Osteoblast (primary cell): Measurements from ENCODE around the gene MRPL37. TPM values are rescaled to one million over a fixed set of nuclear protein-coding genes. Genes with fewer than 3 reads are reported as not detected.

Experiments used
- DNase-seq: peaks from one replicate; pipeline ENCODE4 v3.0.0; 2011; ENCODE audit warnings: low spot score, mixed read lengths; ENCODE audit not compliant: insufficient read length; ENCODE audit errors: missing footprints
- H2AFZ ChIP-seq: 2 replicates; pipeline ENCODE4 v1.6.0; 2011; ENCODE audit warnings: mild to moderate bottlenecking, low read length
- H3K27ac ChIP-seq: 2 replicates; pipeline ENCODE4 v1.5.1; 2011; ENCODE audit warnings: mild to moderate bottlenecking, low read depth, low read length, moderate library complexity
- H3K27me3 ChIP-seq: 2 replicates; pipeline ENCODE4 v1.6.0; 2012; ENCODE audit warnings: mild to moderate bottlenecking, control low read depth, inconsistent platforms, low read length, moderate library complexity; ENCODE audit not compliant: insufficient read depth
- H3K36me3 ChIP-seq: 2 replicates; pipeline ENCODE4 v1.5.1; 2011; ENCODE audit warnings: mild to moderate bottlenecking, low read length, control low read depth, moderate library complexity; ENCODE audit not compliant: insufficient read depth
- H3K4me1 ChIP-seq: 2 replicates; pipeline ENCODE4 v1.5.1; 2011; ENCODE audit warnings: mild to moderate bottlenecking, low read length, control low read depth, moderate library complexity; ENCODE audit not compliant: insufficient read depth
- H3K4me2 ChIP-seq: 2 replicates; pipeline ENCODE4 v1.6.0; 2011; ENCODE audit warnings: mild to moderate bottlenecking, low read length; ENCODE audit not compliant: insufficient read depth
- H3K4me3 ChIP-seq: fragments of 200-600 bp; sonication (generic); 3 replicates; pipeline ENCODE4 v1.5.1; 2012; ENCODE audit warnings: mild to moderate bottlenecking, low read length, inconsistent platforms; ENCODE audit not compliant: insufficient read depth
- H3K79me2 ChIP-seq: 2 replicates; pipeline ENCODE4 v1.6.0; 2012; ENCODE audit warnings: mild to moderate bottlenecking, low read length, control low read depth, inconsistent platforms; ENCODE audit not compliant: insufficient read depth
- H3K9me3 ChIP-seq: 2 replicates; pipeline ENCODE4 v1.5.1; 2011; ENCODE audit warnings: low read depth, low read length, control low read depth
- H4K20me1 ChIP-seq: 2 replicates; pipeline ENCODE4 v1.6.0; 2012; ENCODE audit warnings: mild to moderate bottlenecking, low read length, control low read depth; ENCODE audit not compliant: insufficient read depth
- CTCF ChIP-seq: IDR thresholded peaks from 2 replicates; pipeline ENCODE4 v1.5.1; 2011; ENCODE audit warnings: mild to moderate bottlenecking, low read depth, low read length, moderate library complexity; ENCODE audit errors: extremely low read depth
- total RNA-seq: library from RNA; depleted of rRNA; stranded (reverse); fragments of >200 nt; gene quantifications from 2 replicates; pipeline ENCODE4 v1.2.3, GENCODE V29; 2012

MRPL37 gene
- total RNA-seq, 1 donor, result 88.7 TPM

GRCh38 chr1:54193453-54193852 lies 6.5 kb upstream of the MRPL37 start:
- Histone ChIP-seq H3K9me3 (no peaks in the 10 kb centered on the region), H3K79me2 (no peaks in the 10 kb centered on the region), H2AFZ (no peak overlapping the region), H3K4me1 (no peaks in the 10 kb centered on the region), H3K27ac (no peak overlapping the region), H3K4me3 (no peak overlapping the region), H3K36me3 (no peaks in the 10 kb centered on the region), H4K20me1 (no peaks in the 10 kb centered on the region), H3K27me3 (no peaks in the 10 kb centered on the region), H3K4me2 (no peak overlapping the region)
- no peak for DNase-seq
- TF ChIP-seq CTCF, result no peak

- no peak for DNase-seq
- Histone ChIP-seq H3K27me3 (no peaks in the 10 kb centered on the region), H3K79me2 (peaks cover 47% of the 10 kb centered on the region), H4K20me1 (no peaks in the 10 kb centered on the region), H3K4me1 (peaks cover 20% of the 10 kb centered on the region), H3K4me2 (peak overlapping the region; percentile 99), H3K9me3 (no peaks in the 10 kb centered on the region), H3K4me3 (peak overlapping the region; percentile 93), H3K36me3 (peaks cover 7% of the 10 kb centered on the region), H3K27ac (peak overlapping the region; percentile 77), H2AFZ (peak overlapping the region; percentile 98)
- TF ChIP-seq CTCF, result no peak
These were observed 709 bp upstream of the MRPL37 start for GRCh38 chr1:54199151-54199764.

- no peak for TF ChIP-seq CTCF
- no peaks in the 10 kb centered on the region for H3K27me3 ChIP-seq
- DNase-seq, result no peak
- peak overlapping the region; percentile 93 for H3K4me3 ChIP-seq
- H3K4me2 ChIP-seq, result peak overlapping the region; percentile 99
- H3K9me3 ChIP-seq, result no peaks in the 10 kb centered on the region
- H3K4me1 ChIP-seq, result peaks cover 20% of the 10 kb centered on the region
- peak overlapping the region; percentile 98 for H2AFZ ChIP-seq
- peaks cover 19% of the 10 kb centered on the region for H3K36me3 ChIP-seq
- peak overlapping the region; percentile 77 for H3K27ac ChIP-seq
- peaks cover 57% of the 10 kb centered on the region for H3K79me2 ChIP-seq
- no peaks in the 10 kb centered on the region for H4K20me1 ChIP-seq
These were observed 591 bp downstream of the MRPL37 start for GRCh38 chr1:54200519-54200997.

GRCh38 chr1:54204199-54204598 lies 4.2 kb downstream of the MRPL37 start:
- peaks cover 61% of the 10 kb centered on the region for H3K79me2 ChIP-seq
- H4K20me1 ChIP-seq, result peaks cover 9% of the 10 kb centered on the region
- no peak for TF ChIP-seq CTCF
- H2AFZ ChIP-seq, result no peak overlapping the region
- no peaks in the 10 kb centered on the region for H3K9me3 ChIP-seq
- no peak overlapping the region for H3K4me2 ChIP-seq
- H3K4me1 ChIP-seq, result peaks cover 17% of the 10 kb centered on the region
- H3K27me3 ChIP-seq, result no peaks in the 10 kb centered on the region
- H3K4me3 ChIP-seq, result no peak overlapping the region
- peaks cover 43% of the 10 kb centered on the region for H3K36me3 ChIP-seq
- no peak for DNase-seq
- H3K27ac ChIP-seq, result no peak overlapping the region
